HCT116 (cell line): ENCODE results near the gene TMEM50A. TPM values are rescaled to one million over a fixed set of nuclear protein-coding genes. Genes with fewer than 3 reads are reported as not detected.

Experiments used
- ATAC-seq: fragments of 200-7000 bp; cut with Tn5 transposase; 2 replicates; pipeline ENCODE4 v1.9.1; 2020; ENCODE audit warnings: mild to moderate bottlenecking, moderate library complexity
- BruUV-seq: library from RNA; stranded (reverse); fragments of 400-500 nt; replicated peaks from 2 replicates; lab custom pipeline; 2021; lab: Mats Ljungman, UMichigan
- CTCF ChIA-PET: fragments of 300-600 bp; sonication (Branson Sonifier 250); formaldehyde crosslinking; loops from one replicate; lab custom pipeline; 2021; ENCODE audit warnings: antibody characterized with exemption; lab: Charles Lee
- POLR2A ChIA-PET: fragments of 300-600, 350-600 bp; sonication (Branson Sonifier 250); formaldehyde crosslinking; loops from one replicate; lab custom pipeline; 2021; ENCODE audit warnings: antibody characterized with exemption; lab: Charles Lee
- RAD21 ChIA-PET, 2 experiments: fragments of 300-600 bp; sonication (Branson Sonifier 250); formaldehyde crosslinking; loops; one replicate each; lab custom pipeline; 2023; ENCODE audit warnings: low total read pairs in 2 of 2; ENCODE audit not compliant: uncharacterized antibody in 2 of 2, unreplicated experiment in 2 of 2, low non-redundant PET in 1 of 2; lab: Charles Lee
- DNase-seq: peaks from one replicate; pipeline ENCODE4 v3.0.0-alpha.2; 2010; ENCODE audit warnings: low read depth, low spot score
- H2AFZ ChIP-seq: fragments of 200-600 bp; shearing (Covaris generic), sonication (generic); 2 replicates; pipeline ENCODE4 v1.6.1; 2017; ENCODE audit warnings: low read depth, mixed run types, mixed read lengths, antibody characterized with exemption, low read length; ENCODE audit not compliant: poor library complexity, severe bottlenecking
- H3K27ac ChIP-seq: 2 replicates; pipeline ENCODE4 v1.5.1; 2012; ENCODE audit warnings: low read depth, low read length
- H3K27me3 ChIP-seq: fragments of 200-600 bp; sonication (generic); 2 replicates; pipeline ENCODE4 v1.6.1; 2016; ENCODE audit warnings: mixed run types, low read length, mixed read lengths; ENCODE audit not compliant: insufficient read depth
- H3K36me3 ChIP-seq, 2 experiments: fragments of 200-500 bp in 1 of 2; fragments of 200-600 bp in 1 of 2; sonication (Bioruptor generic) in 1 of 2; sonication (generic) in 1 of 2; 2 replicates each; pipeline versions ENCODE4 v1.5.1 to v1.6.1; 2014 to 2016; ENCODE audit warnings: low read length in 2 of 2, inconsistent platforms in 1 of 2, mixed read lengths in 1 of 2, mixed run types in 1 of 2; ENCODE audit not compliant: insufficient read depth in 2 of 2, control insufficient read depth in 1 of 2
- H3K4me1 ChIP-seq, 2 experiments: fragments of 200-600 bp in 1 of 2; sonication (generic) in 1 of 2; 2 replicates each; pipeline versions ENCODE4 v1.5.1 to v1.6.1; 2012 to 2017; ENCODE audit warnings: low read length in 2 of 2, inconsistent platforms in 1 of 2, mild to moderate bottlenecking in 1 of 2, mixed read lengths in 1 of 2, mixed run types in 1 of 2, moderate library complexity in 1 of 2; ENCODE audit not compliant: insufficient read depth in 2 of 2, control insufficient read depth in 1 of 2
- H3K4me2 ChIP-seq: fragments of 200-600 bp; sonication (generic); 2 replicates; pipeline ENCODE4 v1.6.1; 2017; ENCODE audit warnings: mixed run types, low read length, mixed read lengths
- H3K4me3 ChIP-seq, 2 experiments: fragments of 200-600 bp in 1 of 2; sonication (generic) in 1 of 2; replicated peaks in 1 of 2; 2 replicates each; pipeline ENCODE4 v1.5.1; 2011 to 2016; ENCODE audit warnings: low read length in 2 of 2, control low read depth in 1 of 2, low read depth in 1 of 2, mild to moderate bottlenecking in 1 of 2, mixed read lengths in 1 of 2, mixed run types in 1 of 2
- H3K79me2 ChIP-seq: fragments of 200-600 bp; sonication (generic); 2 replicates; pipeline ENCODE4 v1.6.1; 2017; ENCODE audit warnings: mild to moderate bottlenecking, mixed run types, low read length, moderate library complexity, mixed read lengths; ENCODE audit not compliant: insufficient read depth
- H3K9ac ChIP-seq: fragments of 200-600 bp; sonication (generic); 2 replicates; pipeline ENCODE4 v1.6.1; 2016; ENCODE audit warnings: low read length, mixed read lengths
- H3K9me2 ChIP-seq: fragments of 200-600 bp; sonication (generic), shearing (Covaris generic); 2 replicates; pipeline ENCODE4 v1.6.1; 2017; ENCODE audit warnings: mixed run types, mild to moderate bottlenecking, moderate library complexity; ENCODE audit not compliant: insufficient read depth
- H3K9me3 ChIP-seq, 2 experiments: fragments of 200-500 bp in 1 of 2; fragments of 200-600 bp in 1 of 2; sonication (Bioruptor generic) in 1 of 2; sonication (generic) in 1 of 2; 2 replicates each; pipeline ENCODE4 v1.6.1; 2014 to 2017; ENCODE audit warnings: low read length in 2 of 2, mixed read lengths in 2 of 2, inconsistent platforms in 1 of 2, low read depth in 1 of 2, mild to moderate bottlenecking in 1 of 2, mixed run types in 1 of 2, moderate library complexity in 1 of 2; ENCODE audit not compliant: control insufficient read depth in 1 of 2, insufficient read depth in 1 of 2
- H4K20me1 ChIP-seq: fragments of 200-600 bp; sonication (generic), shearing (Covaris generic); 2 replicates; pipeline ENCODE4 v1.6.1; 2017; ENCODE audit warnings: mixed run types, mild to moderate bottlenecking, moderate library complexity; ENCODE audit not compliant: insufficient read depth
- EGR1 ChIP-seq: IDR thresholded peaks from 2 replicates; pipeline ENCODE4 v1.6.1; 2012; ENCODE audit warnings: low read depth
- ELF1 ChIP-seq: IDR thresholded peaks from 2 replicates; pipeline ENCODE4 v1.6.1; 2012; ENCODE audit warnings: low read depth, borderline replicate concordance
- EZH2phosphoT487 ChIP-seq: fragments of 200-600 bp; IDR thresholded peaks from 2 replicates; pipeline ENCODE4 v1.6.1; 2018; ENCODE audit warnings: antibody characterized with exemption, borderline replicate concordance
- MAX ChIP-seq: IDR thresholded peaks from 2 replicates; pipeline ENCODE4 v1.6.1; 2012
- SP1 ChIP-seq: IDR thresholded peaks from 2 replicates; pipeline ENCODE4 v1.6.1; 2012; ENCODE audit warnings: low read depth
- TCF7L2 ChIP-seq: IDR thresholded peaks from 2 replicates; pipeline ENCODE4 v1.7.0; 2011; ENCODE audit warnings: borderline replicate concordance, inconsistent platforms; ENCODE audit not compliant: insufficient read depth, insufficient read length; ENCODE audit errors: extremely low read depth
- ZBTB33 ChIP-seq: IDR thresholded peaks from 2 replicates; pipeline ENCODE4 v1.6.1; 2011; ENCODE audit warnings: mild to moderate bottlenecking, low read length, moderate library complexity; ENCODE audit not compliant: insufficient replicate concordance; ENCODE audit errors: extremely low read depth
- ZFX ChIP-seq: fragments of 450-650 bp; IDR thresholded peaks from 2 replicates; pipeline ENCODE4 v1.6.1; 2017
- intact Hi-C: fragments of 100-400 bp; cut with micrococcal nuclease; formaldehyde crosslinking; loops from 2 replicates; pipeline ENCODE4 v1.10.0; 2022
- total RNA-seq: library from RNA; stranded (reverse); gene quantifications from one replicate; pipeline ENCODE4 v1.2.1, GENCODE V29; 2021; ENCODE audit not compliant: unreplicated experiment
- TF ChIP-seq, protein P1 (sequence below), 3 experiments: fragments of 200-600 bp in 1 of 3; sonication (generic) in 1 of 3; IDR thresholded peaks in 2 of 3; conservative IDR thresholded peaks in 1 of 3; 2 replicates each; pipeline ENCODE4 v1.5.1; 2012 to 2017; ENCODE audit warnings: low read depth in 2 of 3, low read length in 2 of 3, antibody characterized with exemption in 1 of 3, borderline replicate concordance in 1 of 3, control low read depth in 1 of 3, mild to moderate bottlenecking in 1 of 3, mixed read lengths in 1 of 3, mixed run types in 1 of 3, moderate library complexity in 1 of 3; ENCODE audit not compliant: insufficient read depth in 1 of 3

TMEM50A gene
- total RNA-seq, 1 experiment from 2014 or later, result 80.7 TPM

GRCh38 chr1:25356441-25356840 is 18.3 kb downstream of the TMEM50A start:
- ChIA-PET POLR2A (no interaction called here), CTCF (no interaction called here), RAD21 (no interaction called here)
- BruUV-seq, result no TSS peak
- H2AFZ ChIP-seq, result no peak overlapping the region
- no peak for TF ChIP-seq TCF7L2
- TF ChIP-seq ZBTB33, result no peak
- TF ChIP-seq ZFX, result no peak
- TF ChIP-seq EZH2phosphoT487, result no peak
- no peak for TF ChIP-seq EGR1
- TF ChIP-seq SP1, result no peak
- no peak for TF ChIP-seq ELF1
- TF ChIP-seq, protein P1, sequence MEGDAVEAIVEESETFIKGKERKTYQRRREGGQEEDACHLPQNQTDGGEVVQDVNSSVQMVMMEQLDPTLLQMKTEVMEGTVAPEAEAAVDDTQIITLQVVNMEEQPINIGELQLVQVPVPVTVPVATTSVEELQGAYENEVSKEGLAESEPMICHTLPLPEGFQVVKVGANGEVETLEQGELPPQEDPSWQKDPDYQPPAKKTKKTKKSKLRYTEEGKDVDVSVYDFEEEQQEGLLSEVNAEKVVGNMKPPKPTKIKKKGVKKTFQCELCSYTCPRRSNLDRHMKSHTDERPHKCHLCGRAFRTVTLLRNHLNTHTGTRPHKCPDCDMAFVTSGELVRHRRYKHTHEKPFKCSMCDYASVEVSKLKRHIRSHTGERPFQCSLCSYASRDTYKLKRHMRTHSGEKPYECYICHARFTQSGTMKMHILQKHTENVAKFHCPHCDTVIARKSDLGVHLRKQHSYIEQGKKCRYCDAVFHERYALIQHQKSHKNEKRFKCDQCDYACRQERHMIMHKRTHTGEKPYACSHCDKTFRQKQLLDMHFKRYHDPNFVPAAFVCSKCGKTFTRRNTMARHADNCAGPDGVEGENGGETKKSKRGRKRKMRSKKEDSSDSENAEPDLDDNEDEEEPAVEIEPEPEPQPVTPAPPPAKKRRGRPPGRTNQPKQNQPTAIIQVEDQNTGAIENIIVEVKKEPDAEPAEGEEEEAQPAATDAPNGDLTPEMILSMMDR (IDR thresholded peaks at IDR 0.05 in 2 of 3, conservative IDR thresholded peaks at IDR 0.05 in 1 of 3; ENCODE audit: borderline replicate concordance in 1 of 3, insufficient read depth in 1 of 3, low read depth in 2 of 3, low read length in 2 of 3), result no peak
- no peak for TF ChIP-seq MAX
- no peak for DNase-seq
- H3K4me1 ChIP-seq, result peaks cover 9 to 25% of the 10 kb centered on the region in 2 experiments; a peak in 3 of 4 replicates
- no peaks in the 10 kb centered on the region for H3K79me2 ChIP-seq
- no peaks in the 10 kb centered on the region for H3K27me3 ChIP-seq
- no peak overlapping the region for H3K4me2 ChIP-seq
- no peak overlapping the region for H3K9ac ChIP-seq
- H4K20me1 ChIP-seq, result peaks cover 4% of the 10 kb centered on the region; the same call in 1 of the 2 replicates
- H3K36me3 ChIP-seq, result peaks cover 15 to 16% of the 10 kb centered on the region in 2 experiments
- intact Hi-C loops, result no loop called here
- H3K27ac ChIP-seq, result no peak overlapping the region
- H3K4me3 ChIP-seq, result no peak overlapping the region
- H3K9me3 ChIP-seq, result no peaks in the 10 kb centered on the region
- H3K9me2 ChIP-seq, result no peaks in the 10 kb centered on the region
- ATAC-seq, result no peak
